Sigmoid colon (tissue), 4 donors: ENCODE measurements around the gene RALGDS.

Experiments
- EP300 ChIP-seq, 4 donors: sonication (generic); formaldehyde crosslinking; IDR thresholded peaks; one replicate each; pipeline ENCODE4 v1.6.1; 2017; ENCODE audit warnings: antibody characterized with exemption in 4 of 4
- POLR2A ChIP-seq, 2 donors: fragments of 450-650 bp; IDR thresholded peaks; one replicate each; pipeline ENCODE4 v1.6.1; 2016; ENCODE audit warnings: antibody characterized with exemption in 2 of 2, mild to moderate bottlenecking in 2 of 2, moderate library complexity in 2 of 2
- POLR2AphosphoS5 ChIP-seq, 4 donors: sonication (generic); formaldehyde crosslinking; IDR thresholded peaks; one replicate each; pipeline ENCODE4 v1.6.1; 2017; ENCODE audit warnings: antibody characterized with exemption in 4 of 4
- TF ChIP-seq, protein P1 (sequence below), 4 experiments: fragments of 450-650 bp in 3 of 4; fragments of 200-600 bp in 1 of 4; IDR thresholded peaks; one replicate each; pipeline ENCODE4 v1.5.1; 2016 to 2019; ENCODE audit warnings: antibody characterized with exemption in 4 of 4, mild to moderate bottlenecking in 3 of 4, moderate library complexity in 2 of 4

DNA sequence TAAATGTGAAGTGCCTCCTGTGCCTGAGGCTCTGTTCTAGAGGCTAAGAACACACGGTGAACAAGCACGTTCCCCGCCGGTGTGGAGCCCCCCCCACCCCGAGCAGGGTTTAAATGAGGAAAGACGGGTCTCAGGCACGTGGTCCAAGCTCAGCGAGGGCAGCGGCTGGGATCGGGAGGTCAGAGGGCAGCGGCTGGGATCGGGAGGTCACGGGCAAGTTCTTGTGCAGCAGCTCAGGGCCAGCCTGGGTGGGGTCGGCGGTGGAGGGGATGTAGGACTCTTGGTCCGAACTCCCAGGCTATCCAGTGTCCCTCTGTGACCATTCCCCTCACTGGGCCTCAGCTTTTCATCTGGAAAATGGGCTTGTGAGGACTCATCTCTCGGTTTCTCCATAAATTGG lies 45.4 kb upstream of the RALGDS start:
- TF ChIP-seq, protein P1, sequence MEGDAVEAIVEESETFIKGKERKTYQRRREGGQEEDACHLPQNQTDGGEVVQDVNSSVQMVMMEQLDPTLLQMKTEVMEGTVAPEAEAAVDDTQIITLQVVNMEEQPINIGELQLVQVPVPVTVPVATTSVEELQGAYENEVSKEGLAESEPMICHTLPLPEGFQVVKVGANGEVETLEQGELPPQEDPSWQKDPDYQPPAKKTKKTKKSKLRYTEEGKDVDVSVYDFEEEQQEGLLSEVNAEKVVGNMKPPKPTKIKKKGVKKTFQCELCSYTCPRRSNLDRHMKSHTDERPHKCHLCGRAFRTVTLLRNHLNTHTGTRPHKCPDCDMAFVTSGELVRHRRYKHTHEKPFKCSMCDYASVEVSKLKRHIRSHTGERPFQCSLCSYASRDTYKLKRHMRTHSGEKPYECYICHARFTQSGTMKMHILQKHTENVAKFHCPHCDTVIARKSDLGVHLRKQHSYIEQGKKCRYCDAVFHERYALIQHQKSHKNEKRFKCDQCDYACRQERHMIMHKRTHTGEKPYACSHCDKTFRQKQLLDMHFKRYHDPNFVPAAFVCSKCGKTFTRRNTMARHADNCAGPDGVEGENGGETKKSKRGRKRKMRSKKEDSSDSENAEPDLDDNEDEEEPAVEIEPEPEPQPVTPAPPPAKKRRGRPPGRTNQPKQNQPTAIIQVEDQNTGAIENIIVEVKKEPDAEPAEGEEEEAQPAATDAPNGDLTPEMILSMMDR (IDR thresholded peaks at IDR 0.05) = no peak
- TF ChIP-seq EP300 (IDR thresholded peaks at IDR 0.05) = no peak
- no peak for TF ChIP-seq POLR2AphosphoS5 (IDR thresholded peaks at IDR 0.05)
- no peak for TF ChIP-seq POLR2A (IDR thresholded peaks at IDR 0.05)
